Activated naive CD4-positive, alpha-beta T cell treated with anti-CD3 and anti-CD28 coated beads, Interleukin-2, amount 50 U/mL, for 72 hours (primary cell): Measurements from ENCODE around the gene CTNNBL1. TPM values are rescaled to one million over a fixed set of nuclear protein-coding genes. Genes with fewer than 3 reads are reported as not detected.
A peak's percentile ranks its signal among the peaks of the same experiment; 100 is the strongest.

ENCODE experiments used
- ATAC-seq, 2 donors: fragments of 150-1000 bp; cut with Tn5 transposase; 2 replicates each; pipeline ENCODE4 v1.10.0; 2021; ENCODE audit warnings: mild to moderate bottlenecking in 2 of 2, moderate library complexity in 2 of 2
- DNase-seq, 2 donors: peaks; one replicate each; pipeline ENCODE4 v3.0.0; 2021 to 2022; ENCODE audit warnings: low spot score in 2 of 2
- H3K27ac Mint-ChIP-seq, 2 donors: one replicate each; pipeline ENCODE4 v1.8.0; 2022; ENCODE audit warnings: mild to moderate bottlenecking in 2 of 2, mixed read lengths in 2 of 2
- H3K36me3 Mint-ChIP-seq, 2 donors: one replicate each; pipeline ENCODE4 v1.8.0; 2022; ENCODE audit warnings: mixed read lengths in 2 of 2
- H3K9me3 Mint-ChIP-seq, 2 donors: one replicate each; pipeline ENCODE4 v1.8.0; 2022; ENCODE audit warnings: mixed read lengths in 2 of 2
- total RNA-seq, 2 donors: library from RNA; stranded (reverse); gene quantifications; one replicate each; pipeline ENCODE4 v1.2.3, GENCODE V29; 2022

CTNNBL1 gene
- total RNA-seq, 2 donors from 2014 or later = 68.9 to 79.4 TPM

DNA sequence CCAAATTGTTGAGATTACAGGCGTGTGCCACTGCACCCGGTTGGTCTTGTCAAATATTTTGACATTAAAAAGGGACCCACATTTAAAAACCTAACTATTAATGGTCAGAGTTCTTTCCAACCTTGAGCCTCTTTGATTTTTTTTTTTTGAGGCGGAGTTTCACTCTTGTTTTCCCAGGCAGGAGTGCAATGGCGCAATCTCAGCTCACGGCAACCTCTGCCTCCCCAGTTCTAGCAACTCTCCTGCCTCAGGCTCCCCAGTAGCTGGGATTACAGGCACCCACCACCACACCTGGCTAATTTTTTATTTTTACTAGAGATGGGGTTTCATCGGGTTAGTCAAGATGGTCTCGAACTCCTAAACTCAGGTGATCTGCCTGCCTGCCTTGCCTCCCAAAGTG is 31.3 kb downstream of the CTNNBL1 start:
- Mint-ChIP-seq H3K9me3 (peaks cover 4 to 5% of the 10 kb centered on the region in 2 donors), H3K27ac (no peak overlapping the region), H3K36me3 (no peaks in the 10 kb centered on the region)
- no peak for DNase-seq
- ATAC-seq = no peak

DNA sequence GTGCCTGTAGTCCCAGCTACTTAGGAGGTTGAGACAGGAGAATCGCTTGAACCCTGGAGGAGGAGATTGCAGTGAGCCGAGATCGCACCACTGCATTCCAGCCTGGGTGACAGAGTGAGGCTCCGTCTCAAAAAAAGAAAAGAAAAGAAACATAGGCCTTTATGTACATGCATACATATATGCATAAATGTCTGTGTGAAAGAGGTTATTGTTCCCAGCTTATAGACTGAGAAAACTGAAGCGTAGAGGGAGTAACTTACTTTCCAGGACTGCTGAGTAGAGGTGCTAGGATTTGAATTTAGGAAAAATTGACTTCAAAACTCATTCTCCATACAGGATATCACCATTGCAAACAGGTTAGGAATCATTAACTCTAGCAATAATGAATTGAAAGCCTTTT is 32.0 kb downstream of the CTNNBL1 start:
- ATAC-seq = no peak
- no peak for DNase-seq
- no peaks in the 10 kb centered on the region for H3K36me3 Mint-ChIP-seq
- H3K27ac Mint-ChIP-seq = no peak overlapping the region
- peaks cover 4 to 5% of the 10 kb centered on the region in 2 donors for H3K9me3 Mint-ChIP-seq

DNA sequence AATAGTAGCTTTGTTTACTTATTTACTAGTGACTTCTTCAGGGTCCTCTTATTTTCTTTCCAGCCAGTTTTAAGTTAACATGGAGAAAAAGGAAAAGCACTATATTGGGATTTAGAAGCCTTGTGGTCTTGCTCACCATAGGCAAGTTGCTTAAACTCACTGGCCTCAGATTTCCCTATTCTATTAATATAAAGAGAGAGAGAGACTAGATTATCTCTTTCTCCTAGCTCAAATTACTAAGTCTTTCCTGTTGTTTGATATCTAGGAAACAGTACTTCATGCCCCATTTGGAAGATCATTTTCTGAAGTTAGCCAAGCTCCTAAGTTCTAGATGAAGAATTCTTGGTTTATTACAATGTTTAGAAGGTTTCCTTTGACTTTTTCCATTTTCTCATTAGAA is 32.5 kb downstream of the CTNNBL1 start:
- no peak for DNase-seq
- ATAC-seq = no peak
- Mint-ChIP-seq H3K36me3 (peaks cover under 1% of the 10 kb centered on the region in 2 donors), H3K9me3 (peaks cover 4 to 5% of the 10 kb centered on the region in 2 donors), H3K27ac (no peak overlapping the region)

DNA sequence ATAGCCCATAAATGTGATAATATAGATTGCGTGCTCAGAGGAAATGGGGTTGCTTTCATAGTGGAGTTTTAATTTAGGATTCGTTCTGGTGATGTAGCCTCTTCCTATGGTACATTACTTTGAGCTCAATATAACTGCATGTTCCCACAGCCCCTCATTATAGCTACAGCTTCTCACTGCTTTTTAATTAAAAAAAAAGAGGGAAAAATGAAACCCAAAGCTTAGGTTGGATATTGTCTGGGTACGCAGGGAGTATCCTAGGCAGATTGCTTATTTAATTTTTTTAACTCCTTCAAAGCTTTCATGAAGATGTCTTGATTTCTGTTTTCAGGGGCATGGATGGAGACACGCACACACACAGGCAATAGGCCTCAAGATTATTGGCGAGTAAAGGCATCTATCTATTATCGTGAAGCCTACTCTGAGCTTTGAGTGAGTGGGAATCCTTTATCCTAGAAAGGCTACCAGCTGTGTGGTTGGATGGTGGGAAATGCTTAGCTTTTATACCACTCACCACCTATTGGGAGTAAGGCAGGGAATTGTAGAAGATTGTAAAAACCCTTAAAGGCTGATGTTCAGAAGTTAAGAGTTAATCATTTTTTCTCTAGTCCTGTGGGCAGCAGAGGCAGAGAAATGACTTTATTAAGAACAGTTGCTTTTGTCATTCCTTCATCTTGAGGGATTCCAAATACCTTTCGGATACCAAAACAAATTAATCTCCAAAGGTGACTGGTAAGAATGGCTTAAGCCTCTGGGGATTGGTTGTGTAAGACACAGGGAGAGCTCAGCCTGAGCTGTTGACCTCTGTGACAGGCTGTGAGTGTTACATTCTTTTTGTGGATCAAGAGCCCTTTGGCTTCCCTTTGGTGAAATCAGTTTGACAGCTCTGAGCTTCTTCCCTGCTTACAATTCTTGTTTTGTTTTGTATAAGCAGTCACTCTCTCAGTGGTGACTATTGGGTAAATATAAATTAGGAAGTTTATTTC is 33.4 kb downstream of the CTNNBL1 start:
- no peak overlapping the region for H3K27ac Mint-ChIP-seq
- H3K36me3 Mint-ChIP-seq = peaks cover 5% of the 10 kb centered on the region in 2 donors
- no peaks in the 10 kb centered on the region for H3K9me3 Mint-ChIP-seq
- DNase-seq (no peak), ATAC-seq (no peak)

DNA sequence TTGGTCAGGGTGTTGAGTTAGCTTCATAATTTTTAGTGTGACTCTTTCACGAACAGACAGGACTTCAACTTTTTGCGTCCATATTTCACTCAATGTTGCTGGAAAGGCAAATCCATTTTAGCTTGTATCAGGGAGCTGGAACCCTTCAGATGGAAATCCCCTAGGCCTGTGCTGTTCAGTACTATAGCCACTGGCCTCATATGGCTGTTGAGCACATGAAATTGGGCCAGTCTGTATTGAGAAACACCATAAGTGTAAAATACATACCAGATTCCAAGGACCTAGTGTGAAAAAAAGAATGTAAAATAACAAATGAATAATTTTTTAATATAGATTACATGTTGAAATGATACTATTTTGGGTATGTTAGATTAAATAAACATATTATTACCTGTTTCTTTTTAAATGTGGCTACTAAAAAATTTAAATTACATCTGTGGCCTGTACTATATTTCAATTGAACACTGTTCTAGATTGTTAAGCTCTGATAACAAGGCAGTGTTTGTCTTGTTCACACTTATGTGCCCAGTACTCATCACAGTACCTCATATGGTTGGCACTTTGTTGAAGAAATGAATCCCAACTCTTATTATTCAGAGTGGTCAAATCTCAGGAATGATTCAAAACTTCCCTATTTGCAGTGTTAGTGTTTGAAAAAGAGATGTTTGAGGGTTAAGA is 34.3 kb downstream of the CTNNBL1 start:
- no peak overlapping the region for H3K27ac Mint-ChIP-seq
- ATAC-seq (peak in 1 of 2 donors; percentile 55), DNase-seq (no peak)
- peaks cover 5% of the 10 kb centered on the region in 2 donors for H3K36me3 Mint-ChIP-seq
- H3K9me3 Mint-ChIP-seq = no peaks in the 10 kb centered on the region

DNA sequence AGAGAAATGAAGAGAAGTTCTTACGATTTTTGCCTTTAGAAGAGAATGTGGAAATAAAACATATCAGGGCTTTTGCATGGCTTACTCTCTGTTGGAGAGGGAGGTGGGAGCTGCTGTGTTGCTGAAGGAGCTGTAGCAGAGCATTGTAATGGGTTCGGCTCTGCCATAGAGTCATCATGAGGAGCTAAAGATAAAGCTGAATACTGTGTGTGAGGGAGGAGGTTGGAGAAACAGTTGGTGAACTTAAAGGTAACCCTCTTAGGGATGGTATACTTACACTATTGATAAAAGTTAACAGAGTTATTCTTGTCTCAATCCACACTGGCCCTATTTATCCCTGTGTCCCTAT is 34.8 kb downstream of the CTNNBL1 start:
- ATAC-seq (peak in 1 of 2 donors; percentile 16), DNase-seq (no peak)
- H3K36me3 Mint-ChIP-seq = peaks cover 5% of the 10 kb centered on the region in 2 donors
- no peak overlapping the region for H3K27ac Mint-ChIP-seq
- no peaks in the 10 kb centered on the region for H3K9me3 Mint-ChIP-seq

DNA sequence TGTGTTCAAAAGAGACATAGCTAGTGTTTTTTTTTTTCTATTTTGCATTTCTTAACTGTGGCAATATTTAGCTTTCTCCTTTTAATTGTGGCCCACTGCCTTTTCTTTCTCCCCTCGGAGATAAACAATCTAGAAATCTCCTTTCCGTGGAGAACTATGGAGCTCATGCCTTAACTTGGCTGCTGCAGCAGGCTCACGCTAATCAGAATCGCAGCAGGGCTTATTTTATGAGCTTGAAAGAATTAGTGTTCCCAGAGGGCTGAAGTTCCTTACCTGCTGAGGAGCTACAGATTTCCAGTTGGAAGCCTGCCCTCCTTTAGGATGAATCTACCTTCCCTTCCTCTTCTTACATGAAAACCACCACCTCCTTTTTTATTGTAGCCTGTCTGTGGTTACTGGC is 35.6 kb downstream of the CTNNBL1 start:
- DNase-seq = no peak
- Mint-ChIP-seq H3K27ac (peak overlapping the region in 1 of 2 donors; percentile 7), H3K9me3 (no peaks in the 10 kb centered on the region), H3K36me3 (peaks cover 5% of the 10 kb centered on the region in 2 donors)
- ATAC-seq = no peak

DNA sequence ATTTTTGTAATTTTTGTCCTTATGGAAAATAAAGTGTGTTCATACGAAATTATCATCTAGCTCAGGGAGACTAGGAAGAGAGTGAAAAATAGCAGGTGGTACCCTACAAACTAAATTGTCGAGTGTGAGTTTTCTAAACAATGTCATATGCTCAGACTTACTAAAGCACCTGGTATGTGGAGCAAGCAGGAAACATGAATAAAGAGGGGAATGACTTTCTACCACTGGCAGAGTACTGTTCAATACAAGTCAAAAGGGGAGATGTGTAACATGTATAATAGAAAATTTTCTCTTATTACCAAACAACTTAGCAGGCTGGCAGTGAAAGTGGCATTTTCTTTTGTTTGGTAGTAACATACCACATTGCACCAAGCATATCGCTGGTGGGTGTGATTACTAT is 36.1 kb downstream of the CTNNBL1 start:
- DNase-seq (no peak), ATAC-seq (peak in 1 of 2 donors; percentile 53)
- no peaks in the 10 kb centered on the region for H3K9me3 Mint-ChIP-seq
- peak overlapping the region in 1 of 2 donors; percentile 7 for H3K27ac Mint-ChIP-seq
- peaks cover 5% of the 10 kb centered on the region in 2 donors for H3K36me3 Mint-ChIP-seq

DNA sequence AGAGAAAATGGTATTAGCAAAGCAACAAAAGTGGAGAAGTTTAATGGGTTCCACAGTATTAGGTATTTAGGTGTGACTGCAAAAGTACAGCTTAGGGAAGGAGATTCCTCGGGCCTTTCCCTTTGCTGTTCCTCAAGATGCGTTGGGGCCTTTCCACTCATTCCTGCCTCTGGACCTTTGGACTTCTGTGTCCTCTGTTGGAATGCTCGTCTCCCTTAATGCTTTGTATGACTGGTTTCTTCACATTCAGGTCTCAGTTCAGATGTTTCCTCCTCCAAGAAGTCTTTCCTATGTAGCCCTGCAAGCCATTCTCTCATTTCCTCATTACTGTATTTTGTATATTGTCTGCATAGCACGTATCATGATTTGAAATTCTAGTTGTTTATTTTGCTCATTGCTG is 39.6 kb downstream of the CTNNBL1 start:
- H3K36me3 Mint-ChIP-seq = peaks cover 5% of the 10 kb centered on the region in 2 donors
- no peak overlapping the region for H3K27ac Mint-ChIP-seq
- DNase-seq = no peak
- no peak for ATAC-seq
- no peaks in the 10 kb centered on the region for H3K9me3 Mint-ChIP-seq

DNA sequence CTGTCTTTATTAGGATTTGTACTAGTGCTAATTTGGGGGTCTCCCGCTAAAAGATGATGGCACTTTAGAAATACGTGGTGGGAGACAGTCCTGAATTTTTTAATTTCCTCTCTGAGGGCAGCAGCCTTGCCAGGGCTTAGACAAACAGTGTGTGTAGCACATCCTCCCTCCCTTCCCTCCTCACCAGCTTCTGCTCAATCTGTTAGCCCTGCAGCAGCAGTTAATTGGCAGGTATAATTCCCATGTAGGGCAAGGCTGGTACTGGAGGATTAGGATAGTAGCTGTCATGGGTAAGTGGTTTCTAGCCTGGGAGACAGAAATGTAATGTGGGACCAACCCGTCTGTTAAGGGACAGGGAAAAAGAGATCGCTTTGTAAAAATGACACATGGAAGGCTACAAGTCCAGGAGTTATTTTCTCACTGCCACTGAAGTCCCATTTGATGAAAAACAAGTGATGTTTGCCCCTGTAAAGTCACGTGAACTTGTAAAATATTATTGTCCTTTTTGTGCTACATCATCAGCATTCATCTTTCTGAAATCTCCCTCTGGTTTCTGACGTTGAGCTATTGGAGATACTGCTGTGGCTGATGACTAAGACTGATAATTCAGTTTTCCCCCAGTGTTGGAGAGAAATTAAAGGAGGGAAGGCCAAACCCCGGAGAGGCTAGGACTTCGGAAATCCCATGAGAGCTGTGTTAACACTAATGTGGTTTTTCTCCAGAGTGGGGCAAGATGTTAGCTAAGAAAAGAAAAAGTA is 40.6 kb downstream of the CTNNBL1 start:
- Mint-ChIP-seq H3K36me3 (peaks cover 5% of the 10 kb centered on the region in 2 donors), H3K9me3 (no peaks in the 10 kb centered on the region), H3K27ac (peak overlapping the region in 1 of 2 donors; percentile 4)
- DNase-seq (no peak), ATAC-seq (peak; percentile 49 to 56)

DNA sequence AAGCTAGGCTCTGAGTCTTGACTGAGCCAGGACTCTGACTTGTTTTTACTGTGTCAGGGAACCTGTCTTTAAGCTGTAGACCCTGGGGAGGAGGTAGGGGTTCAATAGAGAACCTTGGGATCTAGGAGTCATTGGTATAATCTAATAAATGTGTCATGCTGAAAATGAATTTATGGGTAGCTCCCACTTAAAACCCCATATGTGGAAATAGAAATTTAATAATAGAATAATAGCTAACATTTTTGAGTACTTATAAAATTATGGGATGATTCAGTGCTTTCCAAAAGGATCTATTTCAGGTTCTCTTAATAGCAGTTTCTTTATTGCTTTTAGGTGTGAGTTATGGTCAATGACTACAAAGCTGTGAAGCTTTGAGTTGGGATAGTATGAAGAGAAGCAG is 41.7 kb downstream of the CTNNBL1 start:
- H3K36me3 Mint-ChIP-seq = peaks cover 5% of the 10 kb centered on the region in 2 donors
- no peak for DNase-seq
- no peaks in the 10 kb centered on the region for H3K9me3 Mint-ChIP-seq
- ATAC-seq = no peak
- H3K27ac Mint-ChIP-seq = no peak overlapping the region

DNA sequence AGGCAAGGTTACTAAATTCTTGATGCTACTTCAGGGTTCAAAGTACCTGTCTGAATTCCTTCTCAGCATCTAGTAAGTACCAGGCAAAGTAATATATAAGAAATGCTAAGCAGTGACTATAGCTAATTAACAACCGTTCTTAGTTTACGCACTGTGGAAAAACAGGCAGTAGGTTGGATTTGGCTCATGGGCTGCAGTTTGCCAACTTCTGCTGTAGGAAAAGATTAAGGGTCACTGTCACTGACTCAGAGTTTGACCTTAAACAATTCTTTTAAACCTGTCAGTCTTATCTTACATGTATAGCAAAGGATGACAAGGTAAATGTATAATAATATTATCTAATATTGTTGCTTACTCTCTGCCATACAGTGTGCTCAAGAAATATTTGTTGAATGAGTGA is 42.3 kb downstream of the CTNNBL1 start:
- Mint-ChIP-seq H3K27ac (no peak overlapping the region), H3K36me3 (peaks cover 5% of the 10 kb centered on the region in 2 donors), H3K9me3 (no peaks in the 10 kb centered on the region)
- ATAC-seq (no peak), DNase-seq (no peak)

DNA sequence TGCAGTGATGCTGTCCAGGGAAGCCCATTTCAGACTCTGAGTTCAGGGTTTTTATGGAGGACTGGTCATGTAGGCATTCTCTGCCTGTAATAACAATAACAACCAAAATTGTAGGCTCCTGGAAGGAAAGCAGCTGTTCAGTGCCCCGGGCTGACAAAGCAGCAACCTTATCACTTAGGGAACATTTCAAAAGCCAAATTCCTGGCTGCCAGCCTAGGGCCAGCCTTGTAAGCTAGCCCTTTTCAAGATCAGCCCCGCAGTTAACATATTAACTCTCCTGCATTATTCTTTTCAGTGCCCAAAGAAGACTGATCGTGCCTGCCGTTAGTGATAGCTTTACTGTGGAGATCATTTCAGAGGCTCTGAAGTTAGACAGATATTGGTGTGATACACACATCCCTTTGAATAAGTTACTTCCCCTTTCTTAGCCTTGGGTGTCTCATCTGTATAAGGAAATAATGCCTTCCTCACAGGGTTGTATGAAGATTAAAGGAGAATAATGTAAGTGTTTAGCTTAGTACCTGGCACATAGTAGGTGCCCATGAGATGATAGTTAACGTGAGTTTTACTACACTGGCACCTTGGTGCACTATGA is 44.1 kb downstream of the CTNNBL1 start:
- Mint-ChIP-seq H3K9me3 (no peaks in the 10 kb centered on the region), H3K36me3 (no peaks in the 10 kb centered on the region)
- ATAC-seq = no peak

DNA sequence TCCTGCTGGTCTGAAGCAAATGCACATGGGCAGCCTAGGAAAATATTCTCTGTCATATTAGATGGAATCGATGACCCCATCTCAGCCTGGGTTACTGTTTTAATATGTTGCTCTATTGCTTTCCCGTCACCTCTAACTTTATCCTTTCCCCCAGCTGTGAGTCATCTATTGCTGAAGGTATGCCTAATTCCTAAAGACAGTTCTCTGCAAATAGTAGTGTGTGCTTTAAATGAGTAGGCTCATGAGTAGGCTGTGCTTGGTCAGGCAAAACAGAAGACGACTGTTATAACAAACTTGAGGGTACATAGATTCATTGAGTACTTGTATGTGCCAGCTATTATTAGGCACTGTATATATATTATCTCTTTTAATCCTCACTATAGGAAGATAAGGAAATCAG is 47.2 kb downstream of the CTNNBL1 start:
- ATAC-seq (no peak), DNase-seq (no peak)
- Mint-ChIP-seq H3K36me3 (peaks cover 0 to 5% of the 10 kb centered on the region in 2 donors), H3K27ac (peak overlapping the region in 1 of 2 donors; percentile 5), H3K9me3 (no peaks in the 10 kb centered on the region)

More for the DNA sequence above, 44.1 kb downstream of the CTNNBL1 start:
- no peak overlapping the region for H3K27ac Mint-ChIP-seq
- DNase-seq = no peak

DNA sequence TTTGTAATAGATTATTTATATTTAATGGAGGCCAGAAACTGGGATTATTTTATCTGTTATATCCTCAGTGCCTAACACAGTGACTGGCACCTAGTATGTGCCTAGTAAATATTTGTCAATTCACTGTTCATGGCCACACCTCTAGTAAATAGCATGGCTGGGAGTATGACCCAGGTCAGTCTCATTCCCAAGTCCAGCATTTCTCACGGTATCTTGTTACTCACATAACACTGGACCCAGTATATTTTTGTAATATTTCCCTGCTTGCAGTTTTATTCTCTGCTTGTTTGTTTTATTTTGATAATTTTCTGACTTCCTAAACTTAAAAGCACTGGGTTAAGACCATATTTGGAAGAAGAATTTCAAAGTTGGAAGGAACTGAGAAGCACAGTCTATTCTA is 47.7 kb downstream of the CTNNBL1 start:
- H3K27ac Mint-ChIP-seq = no peak overlapping the region
- no peak for DNase-seq
- no peak for ATAC-seq
- no peaks in the 10 kb centered on the region for H3K9me3 Mint-ChIP-seq
- peaks cover 4 to 8% of the 10 kb centered on the region in 2 donors for H3K36me3 Mint-ChIP-seq

DNA sequence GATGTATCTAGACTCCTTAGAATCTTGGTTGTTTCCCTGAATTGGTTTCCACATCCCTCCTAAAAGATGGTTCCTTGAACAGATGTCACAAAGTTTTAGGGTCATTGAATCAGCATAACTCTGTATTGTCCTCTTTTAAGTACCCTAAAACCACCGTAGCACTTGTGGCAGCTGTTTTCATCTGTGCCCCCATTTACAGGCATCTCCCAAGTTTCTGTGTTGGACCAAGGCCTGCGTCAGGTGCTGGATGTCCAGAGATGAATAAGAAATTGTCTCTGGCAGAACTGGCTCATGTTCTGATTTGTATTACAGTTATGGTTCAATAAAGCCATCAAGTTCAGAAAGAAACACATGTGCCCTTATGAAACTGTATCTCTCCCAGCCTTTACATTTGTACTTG is 48.3 kb downstream of the CTNNBL1 start:
- ATAC-seq (no peak), DNase-seq (no peak)
- Mint-ChIP-seq H3K9me3 (no peaks in the 10 kb centered on the region), H3K27ac (no peak overlapping the region), H3K36me3 (peaks cover 7 to 11% of the 10 kb centered on the region in 2 donors)
